DMS79 treated with DMSO at 0.1 percent for 48 hours (cell line): ENCODE measurements around the gene MCU.
"Not testable (repeated sequence)": the region's sequence is repeated elsewhere in the genome, so short reads cannot be mapped to it uniquely, and the experiment has no call there.

ENCODE experiments used
- DNase-seq: peaks from one replicate; lab custom pipeline; 2025; lab: John Stamatoyannopoulos, UW

Gene MCU

DNA sequence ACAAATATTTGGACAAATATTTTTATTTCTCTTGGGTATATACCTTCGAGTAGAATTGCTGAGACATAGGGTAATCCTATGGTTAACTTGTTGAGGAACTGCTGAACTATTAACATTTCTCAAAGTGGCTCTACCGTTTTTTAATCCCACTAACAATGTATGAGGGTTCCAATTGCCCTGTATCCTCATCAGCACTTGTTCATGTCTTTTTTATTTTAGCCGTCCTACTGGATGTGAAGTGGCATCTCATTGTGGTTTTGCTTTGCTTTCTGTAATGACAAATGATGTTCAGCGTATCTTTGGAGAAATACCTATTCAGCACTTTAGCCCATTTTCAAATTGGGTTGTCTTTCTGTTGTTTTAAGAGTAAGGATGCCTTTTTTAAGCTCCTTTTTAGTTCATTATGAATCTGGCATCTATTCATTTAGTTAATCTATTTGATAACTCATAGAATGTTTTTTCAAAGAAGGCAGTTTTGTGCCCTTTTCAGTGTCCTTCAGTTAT, 40.0 kb downstream of the MCU start:
- DNase-seq = no peak

DNA sequence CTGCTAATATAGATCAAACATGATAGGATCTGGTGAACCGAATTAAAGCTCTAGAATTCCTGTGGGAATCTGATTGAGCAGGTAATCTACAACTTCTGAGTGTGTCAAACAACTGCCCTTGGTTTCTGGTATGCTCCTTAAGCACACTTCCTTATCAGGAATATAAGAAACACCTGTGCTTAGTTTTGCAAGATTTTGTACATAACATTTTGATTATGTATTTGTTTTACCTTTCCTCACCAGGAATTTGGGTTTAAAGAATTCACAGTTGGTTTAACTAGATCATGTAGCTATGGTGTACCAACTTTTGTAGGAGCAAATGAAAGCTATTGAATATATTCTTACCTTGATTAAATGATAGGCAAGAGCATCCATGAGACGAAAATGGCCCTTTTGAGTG, 40.6 kb downstream of the MCU start:
- no peak for DNase-seq

DNA sequence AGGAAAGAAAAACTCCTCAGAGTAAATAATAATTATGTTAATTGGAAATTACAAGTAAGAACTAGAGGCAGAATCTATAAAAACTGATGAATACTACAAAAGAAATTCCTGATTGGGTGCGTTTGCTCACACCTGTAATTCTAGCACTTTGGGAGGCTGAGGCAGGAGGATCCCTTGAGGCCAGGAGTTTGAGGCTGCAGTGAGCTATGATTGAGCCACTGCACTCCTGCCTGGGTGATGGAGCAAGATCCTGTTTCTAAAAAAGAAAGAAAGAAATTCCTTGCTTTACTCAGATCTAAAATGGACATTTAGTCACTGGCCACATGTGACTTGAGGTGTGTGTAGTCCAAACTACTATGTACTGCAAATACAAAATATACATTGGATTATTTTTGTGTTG, 42.0 kb downstream of the MCU start:
- DNase-seq = no peak

DNA sequence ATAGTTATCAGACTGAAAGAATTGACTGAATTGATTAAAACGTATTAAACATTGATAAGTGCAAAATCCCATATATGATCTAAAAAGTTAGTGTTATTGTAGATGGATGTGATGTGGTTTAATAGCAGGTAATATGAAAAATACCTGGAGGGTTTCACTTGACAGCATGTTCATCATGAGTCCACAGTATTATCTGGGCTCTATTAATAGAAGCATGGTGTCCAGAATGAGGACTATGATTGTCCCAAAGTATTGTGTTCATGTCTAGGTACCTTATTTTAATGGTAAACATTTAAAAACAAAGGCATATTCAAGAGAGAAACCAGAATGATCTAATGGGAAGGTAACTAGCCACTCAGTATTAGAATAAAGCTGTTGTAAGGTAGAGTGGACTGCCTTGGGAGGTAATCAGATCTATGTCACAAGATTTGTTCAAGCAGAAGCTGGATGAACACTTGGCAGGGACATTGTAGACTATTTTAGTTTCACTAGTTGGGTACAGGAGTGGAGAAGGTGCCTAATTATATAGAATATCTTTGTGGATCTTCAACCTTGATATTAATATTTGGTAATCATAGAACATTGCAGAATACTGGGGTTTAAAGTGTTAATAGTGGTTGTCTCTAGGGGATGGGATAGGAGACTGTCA, 43.5 kb downstream of the MCU start:
- no peak for DNase-seq

DNA sequence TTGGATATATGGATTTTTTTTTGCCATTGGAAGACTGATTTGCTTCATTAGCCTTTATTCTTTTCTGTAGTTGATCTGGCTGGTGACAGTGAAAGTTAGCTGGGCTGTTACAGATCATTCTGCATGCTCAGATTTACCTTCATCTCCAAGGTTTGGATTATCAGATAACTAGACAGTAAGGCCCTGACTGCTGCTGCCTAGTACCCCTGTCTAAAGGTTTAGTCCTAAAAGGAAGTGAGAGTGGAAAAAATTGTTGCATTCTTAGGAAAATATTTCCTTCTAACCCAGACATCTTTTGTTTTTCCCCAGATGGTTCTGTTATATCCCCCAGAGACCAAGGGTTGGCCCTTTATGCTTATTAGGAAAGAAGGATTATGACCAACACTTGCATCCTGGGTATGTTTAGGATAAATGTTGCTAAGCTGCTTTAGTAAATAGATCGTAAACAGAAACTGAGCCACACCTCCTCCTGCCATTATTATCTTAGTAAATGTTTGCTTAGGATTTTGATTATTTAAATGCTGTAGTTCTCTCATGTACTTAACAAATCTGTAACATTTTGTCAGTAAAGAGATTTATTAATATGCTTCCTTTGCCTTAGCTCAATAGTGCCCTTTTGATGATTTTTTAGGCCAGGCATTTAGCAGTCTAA, 44.4 kb downstream of the MCU start:
- DNase-seq = no peak

DNA sequence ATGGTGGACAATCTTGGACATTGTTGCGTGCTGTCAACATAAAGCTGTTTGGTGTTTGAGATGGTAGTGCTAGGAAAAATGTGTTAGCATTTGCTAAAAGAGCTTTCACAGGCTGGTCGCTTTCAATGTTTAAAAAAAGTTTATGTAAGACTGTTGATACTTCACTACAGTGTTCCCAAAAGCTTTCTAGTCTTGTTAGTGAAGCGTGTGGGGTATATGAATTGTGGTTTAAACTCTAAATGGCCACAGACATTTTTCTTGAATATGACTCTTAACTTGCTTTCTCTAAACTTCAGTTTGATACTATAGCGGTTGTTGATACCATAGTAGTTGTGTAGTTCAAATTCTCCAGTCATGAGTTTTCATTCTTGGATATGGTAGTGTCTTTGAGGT, 44.9 kb downstream of the MCU start:
- no peak for DNase-seq

DNA sequence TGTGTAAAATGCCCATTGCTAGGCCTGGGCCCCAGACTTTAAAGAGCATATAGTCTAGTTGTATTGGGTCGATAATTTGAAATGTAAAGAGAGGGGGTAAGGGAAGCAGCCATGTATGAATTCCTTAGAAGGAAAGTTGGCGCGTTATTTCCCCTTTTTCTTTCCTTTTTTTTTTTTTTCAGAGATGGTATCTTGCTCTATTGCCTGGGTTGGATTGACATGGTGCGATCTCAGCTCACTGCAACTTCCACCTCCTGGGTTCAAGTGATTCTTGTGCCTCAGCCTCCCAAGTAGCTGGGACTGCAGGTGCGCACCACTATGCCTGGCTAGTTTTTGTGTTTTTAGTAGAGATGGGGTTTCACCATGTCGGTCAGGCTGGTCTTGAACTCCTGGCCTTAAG, 45.4 kb downstream of the MCU start:
- not testable (repeated sequence) for DNase-seq

DNA sequence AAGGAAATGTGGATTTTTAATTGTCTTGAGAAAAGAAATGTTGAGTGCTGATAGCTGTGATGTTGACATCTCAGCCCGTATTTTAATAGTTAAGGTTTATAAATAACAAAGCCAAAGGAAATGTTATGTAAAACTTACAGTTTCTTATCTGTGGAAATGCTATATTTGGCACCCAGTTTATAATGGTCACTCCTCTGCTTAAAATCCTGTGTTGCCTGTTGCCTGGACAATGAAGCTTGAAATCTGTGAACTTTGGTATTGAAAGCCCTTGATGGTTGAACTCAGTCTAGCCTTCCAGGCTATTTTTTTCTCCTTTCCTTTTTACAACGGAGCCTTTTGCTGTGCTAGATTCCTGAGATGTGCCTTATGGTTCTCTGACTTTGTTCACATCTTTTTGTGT, 46.5 kb downstream of the MCU start:
- DNase-seq = no peak

DNA sequence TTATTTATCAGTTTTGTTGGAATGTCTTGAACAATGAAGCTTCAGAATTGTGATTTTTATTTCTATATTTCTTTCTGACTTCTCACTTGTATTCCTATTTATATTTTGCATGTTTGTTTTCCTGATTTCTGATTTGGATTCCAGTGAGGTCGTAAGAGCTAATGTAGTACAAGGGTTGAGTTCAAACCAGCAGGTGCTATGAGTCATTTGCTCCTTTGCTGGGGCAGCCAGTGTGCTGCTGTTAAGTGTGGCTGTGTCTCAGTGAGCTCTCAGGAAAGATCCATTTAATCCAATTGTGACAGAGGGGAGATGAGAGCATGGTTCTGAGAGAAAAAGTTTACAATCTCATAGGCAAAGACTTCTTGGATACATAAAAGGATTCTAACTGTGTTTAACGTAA, 48.6 kb downstream of the MCU start:
- no peak for DNase-seq

DNA sequence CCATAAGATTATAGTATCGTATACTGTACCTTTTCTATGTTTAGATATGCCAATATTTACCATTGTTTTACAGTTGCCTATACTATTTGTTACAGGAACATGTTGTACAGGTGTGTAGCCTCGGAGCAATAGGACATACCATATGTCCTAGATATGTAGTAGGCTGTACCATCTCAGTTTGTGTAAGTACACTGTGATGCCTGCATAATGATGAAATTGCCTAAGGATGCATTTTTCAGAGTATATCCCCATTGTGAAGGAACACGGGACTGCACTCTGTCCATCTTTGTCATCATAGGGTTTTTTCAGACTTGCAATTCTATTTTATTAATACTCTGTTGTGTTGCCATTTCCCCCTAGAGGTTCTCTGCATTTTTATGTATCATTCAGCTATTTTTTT, 50.1 kb downstream of the MCU start:
- no peak for DNase-seq

DNA sequence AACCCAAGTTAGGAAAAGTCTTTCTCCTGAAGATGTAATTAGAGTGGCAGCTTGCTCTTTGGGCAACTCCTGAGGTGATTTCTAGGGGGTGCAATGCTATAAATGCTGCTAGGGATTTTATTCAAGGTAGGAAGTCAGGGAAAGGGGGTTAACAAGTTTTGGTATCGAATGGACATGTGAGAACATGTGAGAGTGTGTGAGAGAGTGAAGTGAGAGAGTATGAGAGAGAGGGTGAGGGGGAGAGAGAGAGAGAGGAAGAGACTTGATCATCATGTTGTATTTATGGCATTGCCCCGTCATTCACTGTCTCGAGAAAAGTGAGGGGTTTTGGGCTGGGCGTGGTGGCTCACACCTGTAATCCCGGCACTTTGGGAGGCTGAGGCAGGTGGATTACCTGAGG, 50.9 kb downstream of the MCU start:
- DNase-seq = no peak

DNA sequence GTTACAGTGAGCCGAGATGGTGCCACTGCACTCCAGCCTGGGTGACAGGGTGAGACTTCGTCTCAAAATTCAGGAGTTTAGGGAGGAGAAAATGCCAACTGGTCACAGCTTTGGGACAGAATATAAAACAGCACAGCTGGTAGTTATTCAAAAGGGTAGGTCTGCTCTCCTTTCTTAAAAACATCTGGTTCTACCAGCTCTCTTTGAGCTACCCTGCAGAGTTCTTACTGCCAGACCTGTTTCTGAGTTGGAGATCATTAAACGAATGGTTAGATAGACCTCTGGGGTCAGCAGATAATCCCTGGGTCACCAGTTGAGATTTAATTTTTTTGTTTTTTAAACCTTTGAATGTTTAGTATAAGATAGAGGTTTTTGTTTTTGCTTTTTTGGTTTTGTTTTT, 52.6 kb downstream of the MCU start:
- no peak for DNase-seq

DNA sequence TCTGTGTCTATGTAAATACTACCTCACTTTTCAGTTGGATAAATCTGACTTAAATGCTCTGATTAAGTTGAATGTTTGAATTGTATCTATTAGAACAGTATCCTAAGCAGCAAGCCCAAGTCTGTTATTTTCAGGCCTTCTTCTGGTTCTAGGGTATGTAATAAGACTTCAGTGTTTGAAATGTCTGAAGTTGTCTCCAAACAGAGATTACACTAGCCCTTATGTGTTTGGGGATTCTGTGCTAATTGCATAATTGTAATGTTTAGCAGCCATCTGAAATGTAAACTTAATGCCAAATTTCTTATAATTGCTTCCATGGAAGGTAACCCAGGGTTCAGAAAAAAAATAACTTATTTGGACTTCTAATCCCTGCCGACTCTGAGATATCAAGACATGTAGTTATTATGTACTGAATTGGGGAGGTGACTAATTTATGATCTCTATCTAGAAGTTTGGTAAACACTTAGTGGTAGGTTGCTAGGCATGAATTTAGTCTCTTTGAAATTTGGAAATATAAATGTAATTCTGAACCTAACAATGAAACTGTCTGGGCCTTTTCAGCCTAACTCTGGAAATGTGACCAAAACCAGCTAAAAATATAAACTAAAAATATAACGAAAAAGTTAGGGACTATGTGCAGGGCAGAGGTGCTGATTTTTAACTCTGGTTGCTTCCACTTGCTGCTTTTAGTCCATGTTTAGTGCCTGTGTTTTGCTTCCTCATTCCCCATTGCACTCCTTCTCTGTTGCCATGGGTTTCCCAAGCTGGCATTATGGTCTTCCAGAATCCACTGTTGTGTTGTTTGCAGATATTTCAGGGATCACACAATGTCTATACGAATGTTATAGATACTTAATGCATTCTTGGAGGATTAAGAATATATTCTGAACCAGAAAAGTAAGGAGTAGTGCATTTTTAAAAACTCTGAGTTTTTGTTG, 54.8 kb downstream of the MCU start:
- no peak for DNase-seq

DNA sequence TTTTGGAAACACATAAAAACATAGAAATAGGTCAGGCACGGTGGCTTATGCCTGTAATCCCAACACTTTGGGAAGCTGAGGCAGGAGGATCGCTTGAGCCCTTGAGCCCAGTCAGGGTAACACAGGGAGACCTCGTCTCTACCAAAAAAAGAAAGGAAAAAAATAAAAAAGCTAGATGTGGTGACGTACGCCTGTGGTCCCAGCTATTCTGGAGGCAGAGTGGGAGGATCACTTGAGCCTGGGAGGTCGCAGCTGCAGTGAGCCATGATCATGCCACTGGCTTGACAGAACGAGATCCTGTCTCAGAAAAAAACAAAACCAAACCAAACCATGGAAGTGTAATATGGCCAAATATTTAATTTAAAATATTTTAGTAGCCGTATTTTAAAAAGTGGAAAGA, 55.6 kb downstream of the MCU start:
- DNase-seq = no peak

DNA sequence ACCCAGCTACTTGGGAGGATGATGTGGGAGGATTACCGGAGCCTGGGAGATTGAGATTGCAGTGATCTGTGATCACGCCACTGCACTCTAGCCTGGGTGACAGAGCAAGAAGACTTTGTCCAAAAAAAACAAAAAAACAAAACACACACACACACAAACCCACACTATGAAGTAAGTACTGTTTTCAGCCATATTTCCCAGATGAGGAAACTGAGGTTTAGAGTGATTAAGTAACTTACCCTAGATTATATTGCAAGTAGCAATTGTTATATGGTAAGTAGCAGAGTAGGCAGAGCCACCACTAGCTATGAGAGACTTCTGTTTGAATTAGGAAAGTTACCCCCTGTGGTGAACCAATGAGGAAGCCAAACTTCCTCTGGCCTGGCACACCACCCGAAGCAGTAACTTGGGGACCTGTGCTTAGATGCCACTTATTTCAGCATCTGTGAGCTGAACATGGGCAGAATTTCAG, 61.9 kb downstream of the MCU start:
- DNase-seq = no peak

DNA sequence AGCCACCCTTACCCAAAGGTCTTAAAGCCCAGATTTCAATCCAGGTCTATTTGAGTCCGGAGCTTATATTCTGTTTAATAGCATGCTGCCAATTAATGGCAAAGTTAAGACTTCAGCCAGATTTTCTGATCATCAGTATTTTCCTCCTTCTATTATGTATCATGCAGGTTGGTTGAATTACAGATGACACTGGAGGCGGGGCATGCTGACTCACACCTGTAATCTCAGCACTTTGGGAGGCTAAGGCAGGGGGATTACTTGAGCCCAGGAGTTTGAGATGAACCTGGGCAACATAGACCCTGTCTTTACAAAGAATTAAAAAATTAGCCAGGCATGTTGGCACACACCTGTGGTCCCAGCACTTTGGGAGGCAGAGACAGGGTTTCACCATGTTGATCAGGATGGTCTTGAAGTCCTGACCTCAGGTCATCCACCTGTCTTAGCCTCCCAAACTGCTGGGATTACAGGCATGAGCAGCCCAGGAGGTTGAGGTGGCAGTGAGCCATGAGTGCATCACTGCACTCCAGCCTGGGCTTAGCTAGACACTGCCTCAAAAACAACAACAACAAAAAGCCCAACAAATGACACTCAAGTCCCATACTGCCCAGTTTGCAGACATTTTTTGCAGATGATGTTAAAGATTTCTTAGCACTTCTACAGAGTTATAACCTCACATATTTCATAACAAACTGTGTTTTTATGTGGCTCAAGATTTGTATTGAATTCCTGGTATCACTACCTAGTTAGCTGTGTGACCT, 62.5 kb downstream of the MCU start:
- no peak for DNase-seq

DNA sequence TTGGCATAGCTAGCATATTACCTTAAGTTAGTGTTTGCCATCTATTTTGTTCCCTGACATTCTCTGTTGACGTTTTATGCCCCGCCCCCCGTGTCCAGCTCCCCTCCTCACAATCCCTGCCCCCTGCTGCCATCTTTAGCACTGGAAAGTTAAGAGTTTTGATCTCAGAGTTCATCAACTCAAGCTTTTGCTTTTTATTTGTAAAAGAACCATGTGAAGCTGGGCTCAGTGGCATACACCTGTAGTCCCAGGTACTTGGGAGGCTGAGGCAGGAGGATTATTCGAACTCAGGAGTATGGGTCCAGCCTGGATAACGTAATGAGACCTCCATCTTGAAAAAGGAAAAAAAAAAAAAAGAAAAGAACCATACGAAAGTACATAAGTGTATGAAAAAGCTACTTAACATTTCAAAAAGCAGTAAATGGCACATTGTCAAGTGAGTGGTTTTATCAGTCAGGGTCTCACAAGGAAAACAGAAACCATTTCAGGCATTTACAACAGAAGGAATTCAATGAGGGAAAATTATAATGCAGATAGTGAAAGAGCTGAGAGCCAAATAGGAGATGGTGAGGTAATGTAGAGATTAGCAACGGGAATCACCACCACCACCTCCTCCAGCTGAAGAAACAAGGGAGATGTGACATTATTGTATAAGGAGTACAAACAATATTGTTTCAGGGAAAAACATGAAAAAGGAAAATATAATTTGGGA, 64.9 kb downstream of the MCU start:
- no peak for DNase-seq

DNA sequence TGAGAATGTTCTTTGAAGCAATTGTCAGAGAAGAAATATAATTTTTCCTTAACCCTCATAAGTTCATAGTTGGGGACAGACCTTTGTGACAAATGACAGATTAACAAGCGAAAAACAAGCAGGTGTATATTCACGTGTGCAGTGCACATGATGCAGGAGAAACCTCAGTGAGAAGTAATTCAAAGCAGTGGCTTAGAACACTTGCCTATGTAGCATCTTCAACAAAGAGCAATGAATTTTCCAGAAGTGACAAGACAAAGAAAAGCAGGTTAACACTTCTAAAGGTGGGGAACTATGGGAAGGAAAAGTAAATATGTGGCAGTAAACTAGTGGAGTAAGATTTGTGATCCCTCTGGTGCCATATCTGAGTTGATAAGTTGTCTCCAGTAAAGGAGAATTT, 65.8 kb downstream of the MCU start:
- no peak for DNase-seq

DNA sequence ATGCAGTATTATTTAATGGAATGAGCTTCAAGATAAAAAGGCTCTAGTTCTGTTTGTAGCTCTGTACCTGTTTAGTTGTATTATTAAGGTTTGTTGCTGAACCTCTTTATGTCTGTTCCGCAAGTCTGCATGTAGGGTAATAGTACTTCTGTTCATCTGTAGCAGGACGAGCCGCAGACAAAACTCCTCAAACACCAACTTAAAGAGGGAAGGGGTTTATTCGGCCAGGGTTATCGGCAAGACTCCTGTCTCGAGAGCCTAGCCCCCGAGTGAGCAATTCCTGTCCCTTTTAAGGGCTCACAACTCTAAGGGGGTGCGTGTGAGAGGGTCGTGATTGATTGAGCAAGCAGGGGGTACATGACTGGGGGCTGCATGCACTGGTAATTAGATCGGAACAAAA, 67.0 kb downstream of the MCU start:
- not testable (repeated sequence) for DNase-seq

DNA sequence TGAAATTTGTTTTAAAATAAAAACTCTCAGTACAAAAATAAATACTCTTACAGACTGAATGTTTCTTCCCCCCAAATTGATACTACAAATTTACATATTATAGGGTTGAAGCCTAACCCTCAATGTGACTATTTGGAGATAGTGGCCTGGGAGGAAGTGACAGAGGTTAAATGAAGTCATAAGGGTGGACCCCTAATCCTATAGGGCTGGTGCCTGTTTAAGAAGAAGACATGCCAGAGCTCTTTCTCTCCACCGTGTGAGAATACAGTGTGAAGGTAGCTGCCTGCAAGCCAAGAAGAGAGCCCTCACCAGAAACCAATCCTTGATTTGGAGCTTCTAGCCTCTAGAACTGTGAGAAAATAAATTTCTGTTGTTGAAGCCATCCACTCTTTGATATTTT, 67.6 kb downstream of the MCU start:
- DNase-seq = no peak

DNA sequence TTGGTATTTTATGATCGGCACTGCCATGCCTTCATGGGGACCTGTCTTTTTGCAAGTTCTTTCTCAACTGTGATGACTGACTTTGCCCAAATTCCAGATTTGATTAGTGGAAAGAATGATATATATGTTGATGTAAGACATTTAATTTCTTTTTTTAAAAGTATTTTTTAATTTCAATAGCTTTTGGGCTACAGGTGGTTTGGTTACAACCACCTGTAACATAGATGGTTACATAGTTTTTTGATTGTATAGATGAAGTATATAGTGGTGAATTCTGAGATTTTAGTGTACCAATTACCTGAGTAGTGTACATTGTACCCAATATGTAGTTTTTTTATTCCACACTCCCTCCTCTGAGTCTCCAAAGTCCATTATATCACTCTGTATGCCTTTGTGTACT, 69.6 kb downstream of the MCU start:
- no peak for DNase-seq
